Thoracic aorta (tissue), 2 donors: ENCODE results near the gene STAT6. TPM values are rescaled to one million over a fixed set of nuclear protein-coding genes. Genes with fewer than 3 reads are reported as not detected.
A peak's percentile ranks its signal among the peaks of the same experiment; 100 is the strongest.

Experiments
- ATAC-seq: fragments of 150-250 bp; one replicate; pipeline ENCODE4 v1.8.0; 2017; ENCODE audit warnings: low read depth; ENCODE audit not compliant: insufficient number of reproducible peaks, low FRiP score
- DNase-seq: peaks from one replicate; pipeline ENCODE4 v3.0.0-alpha.2; 2020; ENCODE audit warnings: low spot score
- H3K27ac ChIP-seq, 2 donors: fragments of 200-600 bp; sonication (generic); 1 replicate in 1 of 2; 2 replicates in 1 of 2; pipeline ENCODE4 v1.5.1; 2016; ENCODE audit warnings: mild to moderate bottlenecking in 2 of 2, moderate library complexity in 2 of 2
- H3K27me3 ChIP-seq: fragments of 200-600 bp; sonication (generic); replicated peaks from 2 replicates; pipeline ENCODE4 v1.6.0; 2016; ENCODE audit warnings: mild to moderate bottlenecking; ENCODE audit not compliant: insufficient read depth
- H3K36me3 ChIP-seq: fragments of 200-600 bp; sonication (generic); one replicate; pipeline ENCODE4 v1.5.1; 2016
- H3K4me1 ChIP-seq, 2 donors: fragments of 200-600 bp; sonication (generic); 1 replicate in 1 of 2; 2 replicates in 1 of 2; pipeline versions ENCODE4 v1.5.1 to v1.6.0; 2016; ENCODE audit warnings: low read depth in 2 of 2, mild to moderate bottlenecking in 1 of 2; ENCODE audit not compliant: control insufficient read depth in 1 of 2
- H3K4me3 ChIP-seq: fragments of 200-600 bp; sonication (generic); 2 replicates; pipeline ENCODE4 v1.5.1; 2016; ENCODE audit warnings: mild to moderate bottlenecking
- H3K9me3 ChIP-seq: fragments of 200-600 bp; sonication (generic); 2 replicates; pipeline ENCODE4 v1.5.1; 2016
- total RNA-seq, 2 donors: library from RNA; depleted of rRNA; stranded (reverse); fragments of >200 nt; gene quantifications; one replicate each; pipeline versions ENCODE4 v1.1.0 to v1.2.3, GENCODE V29; 2016
- TF ChIP-seq, protein P1 (sequence below): fragments of 200-600 bp; sonication (generic); IDR thresholded peaks from one replicate; pipeline ENCODE4 v1.5.1; 2019; ENCODE audit warnings: antibody characterized with exemption

STAT6 gene
- total RNA-seq, 2 donors from 2014 or later = 133 to 185 TPM

DNA sequence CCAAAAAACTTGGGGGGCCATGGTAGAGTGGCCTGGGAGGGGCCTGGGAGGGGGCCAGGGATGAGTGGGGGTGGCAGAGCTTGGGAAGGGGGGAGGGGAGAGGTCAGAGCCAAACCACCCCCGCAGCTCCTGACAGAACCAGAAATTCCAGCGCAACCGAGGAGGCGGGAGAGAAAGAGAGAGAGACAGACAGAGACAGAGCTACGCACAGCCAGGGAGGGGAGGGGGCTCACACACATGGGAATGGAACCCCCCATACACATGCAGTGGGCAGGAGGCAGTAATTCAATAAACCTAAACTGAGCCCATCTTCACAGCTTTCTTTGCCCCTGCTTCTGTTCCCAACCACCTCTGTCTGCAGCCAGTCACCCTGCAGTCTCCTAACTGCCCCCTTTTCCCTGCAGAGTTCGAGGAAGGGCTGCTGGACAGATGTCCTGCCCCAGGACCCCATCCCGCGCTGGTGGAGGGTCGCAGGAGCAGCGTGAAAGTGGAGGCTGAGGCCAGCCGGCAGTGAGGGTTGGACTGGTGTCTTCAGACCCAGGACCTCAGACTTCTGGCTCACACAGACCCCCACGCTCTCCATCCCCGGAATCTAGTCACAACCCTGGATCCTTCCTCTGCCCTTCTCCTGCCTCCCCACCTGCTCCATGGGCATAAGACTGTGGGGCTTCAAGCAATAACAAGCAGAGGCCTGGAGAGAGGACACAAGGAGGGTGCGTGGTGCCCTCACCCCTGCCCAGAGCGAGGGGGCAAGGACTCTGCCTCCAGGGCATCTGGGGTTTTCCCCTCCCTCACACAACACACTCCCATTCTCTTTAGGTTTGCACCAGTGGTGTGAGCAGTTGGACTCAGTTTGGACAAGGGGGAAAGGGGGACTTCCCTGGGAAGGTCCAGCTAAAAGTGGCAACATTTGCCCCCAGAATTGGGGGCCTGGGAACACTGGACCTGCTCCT is 16.7 kb downstream of the STAT6 start:
- H3K4me1 ChIP-seq = peaks cover 33 to 49% of the 10 kb centered on the region in 2 donors
- H3K9me3 ChIP-seq = no peaks in the 10 kb centered on the region
- peak overlapping the region; percentile 86 to 87 for H3K27ac ChIP-seq
- H3K27me3 ChIP-seq = no peaks in the 10 kb centered on the region
- peak overlapping the region; percentile 52 for H3K4me3 ChIP-seq
- ATAC-seq (no peak), DNase-seq (no peak)
- peaks cover 60% of the 10 kb centered on the region for H3K36me3 ChIP-seq
- TF ChIP-seq, protein P1, sequence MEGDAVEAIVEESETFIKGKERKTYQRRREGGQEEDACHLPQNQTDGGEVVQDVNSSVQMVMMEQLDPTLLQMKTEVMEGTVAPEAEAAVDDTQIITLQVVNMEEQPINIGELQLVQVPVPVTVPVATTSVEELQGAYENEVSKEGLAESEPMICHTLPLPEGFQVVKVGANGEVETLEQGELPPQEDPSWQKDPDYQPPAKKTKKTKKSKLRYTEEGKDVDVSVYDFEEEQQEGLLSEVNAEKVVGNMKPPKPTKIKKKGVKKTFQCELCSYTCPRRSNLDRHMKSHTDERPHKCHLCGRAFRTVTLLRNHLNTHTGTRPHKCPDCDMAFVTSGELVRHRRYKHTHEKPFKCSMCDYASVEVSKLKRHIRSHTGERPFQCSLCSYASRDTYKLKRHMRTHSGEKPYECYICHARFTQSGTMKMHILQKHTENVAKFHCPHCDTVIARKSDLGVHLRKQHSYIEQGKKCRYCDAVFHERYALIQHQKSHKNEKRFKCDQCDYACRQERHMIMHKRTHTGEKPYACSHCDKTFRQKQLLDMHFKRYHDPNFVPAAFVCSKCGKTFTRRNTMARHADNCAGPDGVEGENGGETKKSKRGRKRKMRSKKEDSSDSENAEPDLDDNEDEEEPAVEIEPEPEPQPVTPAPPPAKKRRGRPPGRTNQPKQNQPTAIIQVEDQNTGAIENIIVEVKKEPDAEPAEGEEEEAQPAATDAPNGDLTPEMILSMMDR = no peak

DNA sequence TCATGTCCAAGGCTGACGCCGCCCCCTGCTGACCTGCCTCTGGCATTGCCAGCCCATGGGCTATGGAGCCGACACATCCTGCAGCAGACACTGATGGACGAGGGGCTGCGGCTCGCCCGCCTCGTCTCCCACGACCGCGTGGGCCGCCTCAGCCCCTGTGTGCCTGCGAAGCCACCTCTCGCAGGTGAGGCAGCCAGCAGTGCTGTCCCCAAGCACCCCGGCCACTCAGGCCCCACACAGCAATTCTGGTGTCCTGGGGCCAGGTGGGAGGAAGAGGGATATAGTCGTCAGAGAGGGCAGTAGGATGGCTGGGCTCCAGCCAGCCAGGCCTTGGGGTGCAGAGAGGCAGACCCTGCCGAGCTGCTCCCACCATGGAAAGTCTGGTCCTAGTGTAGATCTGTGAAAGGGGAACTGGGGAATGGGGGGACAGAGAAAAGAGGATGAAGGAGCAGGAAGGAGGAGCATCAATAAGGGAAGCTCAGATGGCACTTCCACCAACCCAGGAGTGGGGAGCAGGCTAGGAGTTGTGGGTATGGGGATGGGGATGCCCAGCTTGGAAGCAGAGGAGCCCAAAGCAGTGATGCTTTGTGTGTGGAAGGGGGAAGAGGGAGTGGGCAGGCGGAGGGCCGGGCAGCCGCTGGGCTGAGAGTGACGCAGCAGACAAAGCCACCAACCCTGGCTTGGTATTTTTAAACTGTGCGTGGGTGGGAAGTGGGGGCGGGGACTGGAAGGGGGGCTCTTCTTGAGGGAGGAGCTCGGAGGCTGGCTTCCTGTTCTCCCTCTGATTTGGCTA is 17.6 kb downstream of the STAT6 start:
- ATAC-seq (peak; percentile 58), DNase-seq (peak; percentile 71)
- TF ChIP-seq, protein P1 = peak; percentile 49
- Histone ChIP-seq H3K36me3 (peaks cover 51% of the 10 kb centered on the region), H3K27ac (peak overlapping the region; percentile 86 to 87), H3K4me1 (peaks cover 33 to 49% of the 10 kb centered on the region in 2 donors), H3K27me3 (no peaks in the 10 kb centered on the region), H3K4me3 (peak overlapping the region; percentile 52), H3K9me3 (no peaks in the 10 kb centered on the region)

DNA sequence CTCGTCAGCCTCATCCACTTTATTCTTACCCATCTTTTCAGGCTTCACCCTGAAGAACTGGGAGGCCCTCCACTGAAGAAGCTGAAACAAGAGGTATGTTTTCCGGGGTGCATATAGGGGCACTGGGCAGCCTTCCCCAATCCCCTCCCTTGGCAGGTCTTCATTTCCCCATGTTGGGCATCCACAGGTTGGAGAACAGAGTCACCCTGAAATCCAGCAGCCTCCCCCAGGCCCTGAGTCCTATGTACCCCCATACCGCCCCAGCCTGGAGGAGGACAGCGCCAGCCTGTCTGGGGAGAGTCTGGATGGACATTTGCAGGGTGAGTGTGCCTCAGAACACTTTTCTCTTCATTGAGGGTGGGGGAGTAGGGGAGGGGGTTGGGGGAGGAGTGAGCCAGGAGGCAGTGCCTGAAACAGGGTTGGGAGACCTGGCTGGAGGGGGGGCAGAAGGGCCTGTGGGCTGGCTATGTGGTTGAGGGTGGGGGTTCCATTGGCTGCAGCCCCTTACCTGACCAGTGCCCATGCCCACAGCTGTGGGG is 18.2 kb downstream of the STAT6 start:
- TF ChIP-seq, protein P1 = no peak
- no peak overlapping the region for H3K4me3 ChIP-seq

DNA sequence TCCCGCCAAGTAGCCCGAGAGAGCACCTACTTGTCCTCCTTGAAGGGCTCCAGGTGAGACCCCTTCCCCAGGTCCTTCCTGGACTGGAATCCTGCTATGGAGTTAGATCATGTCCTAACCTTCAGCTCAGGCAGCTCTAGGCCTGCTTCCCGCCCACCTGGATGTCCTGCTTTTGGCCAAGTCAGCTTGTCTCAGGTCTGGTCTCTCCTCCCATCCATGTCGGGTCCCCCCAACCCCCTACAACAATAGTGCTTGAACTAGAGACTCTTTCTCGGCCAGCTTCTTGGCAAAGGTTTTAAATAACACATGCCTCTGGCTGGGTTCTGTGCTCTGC is 18.7 kb downstream of the STAT6 start:
- Histone ChIP-seq H3K4me1 (peaks cover 33 to 49% of the 10 kb centered on the region in 2 donors), H3K27ac (peak overlapping the region; percentile 75 to 86), H3K4me3 (no peak overlapping the region), H3K36me3 (peaks cover 42% of the 10 kb centered on the region), H3K27me3 (no peaks in the 10 kb centered on the region), H3K9me3 (no peaks in the 10 kb centered on the region)
- TF ChIP-seq, protein P1 = no peak
- DNase-seq (no peak), ATAC-seq (no peak)

More for the DNA sequence above, 18.2 kb downstream of the STAT6 start:
- Histone ChIP-seq H3K27ac (peak overlapping the region; percentile 86 to 87), H3K4me1 (peaks cover 33 to 49% of the 10 kb centered on the region in 2 donors), H3K27me3 (no peaks in the 10 kb centered on the region), H3K36me3 (peaks cover 45% of the 10 kb centered on the region), H3K9me3 (no peaks in the 10 kb centered on the region)
- ATAC-seq (no peak), DNase-seq (no peak)
